ENCODE measurements around the gene TIMP1. TPM values are rescaled to one million over a fixed set of nuclear protein-coding genes. Genes with fewer than 3 reads are reported as not detected.

Gene TIMP1
- polyA plus RNA-seq, 3 donors, result 56.0 to 538 (median 342) TPM

GRCh38 chrX:47623540-47624027 is 41.3 kb downstream of the TIMP1 start:
- no peak overlapping the region for H3K27ac ChIP-seq (ENCODE audit: low read depth, low read length)
- WGBS, 3 donors, result 0 to 43% (median 1%) methylated on average over 29 to 35 of the region's 35 CpGs

- WGBS, 3 donors, result 85 to 97% (median 85%) methylated on average over 2 of the region's 2 CpGs
- no peak overlapping the region for H3K27ac ChIP-seq (ENCODE audit: low read depth, low read length)
These were observed 43.1 kb downstream of the TIMP1 start for GRCh38 chrX:47625365-47625764.

DNA sequence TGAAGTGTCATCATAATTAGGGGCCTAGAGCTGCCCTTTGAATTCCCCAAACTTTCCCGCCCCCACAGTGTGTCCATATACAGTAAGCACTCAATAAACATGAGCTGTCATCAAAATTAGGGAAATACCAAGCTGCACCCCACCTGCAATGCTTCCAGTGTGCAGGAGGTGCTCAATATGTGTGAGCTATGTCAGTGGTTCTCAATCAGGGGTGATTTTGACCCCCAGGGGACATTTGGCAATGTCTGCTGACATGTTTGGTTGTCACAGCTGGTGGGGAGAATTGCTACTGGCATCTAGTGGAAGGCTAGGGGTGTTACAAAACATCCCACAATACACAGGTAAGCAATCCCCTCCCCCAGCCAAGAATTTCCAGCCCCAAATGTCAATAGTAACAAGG is 46.7 kb downstream of the TIMP1 start:
- WGBS, 3 donors, result 71 to 93% (median 89%) methylated on average over 1 of the region's 1 CpG

GRCh38 chrX:47629419-47630200 is 47.4 kb downstream of the TIMP1 start, which contains the start of gene CFP:
TSS of gene CFP (minus strand) at chrX:47629930. CDS start at chrX:47629844, 86 bp downstream.
- WGBS, 3 donors, result 32 to 58% (median 51%) methylated on average over 7 to 14 of the region's 14 CpGs
- H3K27ac ChIP-seq (ENCODE audit: low read depth, low read length), result no peak within 1 kb of the TSS

More for the DNA sequence above, 46.7 kb downstream of the TIMP1 start:
- H3K27ac ChIP-seq (ENCODE audit: low read depth, low read length), result no peak overlapping the region

DNA sequence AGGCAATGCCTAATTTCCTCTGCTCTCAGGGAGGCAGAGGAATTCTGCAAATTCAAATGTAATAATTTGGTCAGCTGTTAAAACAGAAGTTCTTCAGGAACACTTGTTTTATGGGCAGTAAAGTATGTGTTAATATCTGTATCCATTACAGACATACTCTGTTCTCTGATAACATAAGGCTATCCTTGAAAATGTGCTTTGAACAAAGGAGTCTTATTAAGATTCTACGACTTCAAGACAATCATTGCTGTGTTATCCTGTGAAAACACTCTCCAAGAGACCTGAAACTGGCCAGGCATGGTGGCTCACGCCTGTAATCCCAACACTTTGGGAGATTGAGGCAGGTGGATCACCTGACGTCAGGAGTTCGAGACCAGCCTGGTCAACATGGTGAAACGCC is 49.4 kb downstream of the TIMP1 start:
- H3K27ac ChIP-seq (ENCODE audit: low read depth, low read length), result no peak overlapping the region
- 78 to 98% (median 79%) methylated on average over 5 of the region's 5 CpGs for whole genome bisulfite sequencing, 3 donors

- WGBS, 3 donors, result 41 to 64% (median 58%) methylated on average over 4 of the region's 4 CpGs
- no peak overlapping the region for H3K27ac ChIP-seq (ENCODE audit: low read depth, low read length)
These were observed 50.4 kb downstream of the TIMP1 start for GRCh38 chrX:47632666-47633065.

GRCh38 chrX:47633689-47634590 is 51.7 kb downstream of the TIMP1 start:
- no peak overlapping the region for H3K27ac ChIP-seq (ENCODE audit: low read depth, low read length)
- WGBS, 3 donors, result 64 to 74% (median 71%) methylated on average over 14 of the region's 14 CpGs

DNA sequence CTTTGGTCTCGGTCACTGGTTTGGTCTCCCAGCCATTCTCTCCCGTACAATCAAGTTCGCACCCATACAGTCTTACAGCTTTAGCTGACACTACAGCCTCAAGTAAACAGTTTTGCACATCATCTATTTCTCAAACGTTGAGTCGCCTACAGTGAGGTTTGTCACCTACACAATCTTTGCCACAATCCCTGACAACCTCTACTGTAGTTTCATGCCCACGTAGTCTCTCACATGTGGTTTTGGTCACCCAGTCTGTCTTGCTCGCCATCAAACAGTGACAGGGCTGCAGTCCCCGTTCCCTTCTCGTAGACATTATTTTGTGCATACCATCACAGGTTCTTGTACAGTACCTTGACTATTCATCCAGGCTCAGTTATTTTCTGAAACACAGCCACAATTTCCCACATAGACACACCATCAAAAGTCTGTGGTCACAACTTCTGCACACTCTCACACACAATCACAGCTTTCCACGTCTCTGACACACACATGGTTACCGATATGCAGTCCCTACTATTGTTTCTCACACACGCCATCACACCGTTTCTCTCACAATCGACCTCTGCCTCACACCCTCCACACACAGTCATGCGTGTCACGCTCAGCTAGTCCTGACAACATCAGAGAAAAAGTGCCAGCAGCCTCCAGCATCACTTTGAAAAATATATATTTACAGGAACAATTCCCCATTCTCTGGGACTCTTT is 52.8 kb downstream of the TIMP1 start:
- no peak overlapping the region for H3K27ac ChIP-seq (ENCODE audit: low read depth, low read length)
- WGBS, 3 donors, result 84 to 88% (median 87%) methylated on average over 16 of the region's 16 CpGs

Other genes starting within 250 kb of the TIMP1 start
- not detected for gene ZNF157, start 211.9 kb upstream of the TIMP1 start, polyA plus RNA-seq
- gene ZNF41, start 99.2 kb upstream of the TIMP1 start, polyA plus RNA-seq, result 1 to 10 TPM; 1.3 to 3.5 (median 2.1) TPM
- gene ARAF, start 21.2 kb upstream of the TIMP1 start, polyA plus RNA-seq, result 10 to 100 TPM; 34.3 to 54.8 (median 40.7) TPM
- gene SYN1, start 37.4 kb downstream of the TIMP1 start, polyA plus RNA-seq, result 1 to 10 TPM in 2 of 3 donors, under 1 TPM in 1; 0.69 to 3.0 (median 1.4) TPM
- gene CFP, start 47.5 kb downstream of the TIMP1 start, polyA plus RNA-seq, result 10 to 100 TPM in 1 of 3 donors, 1 to 10 TPM in 2; 1.5 to 17.1 (median 7.3) TPM
- gene ELK1, start 68.1 kb downstream of the TIMP1 start, polyA plus RNA-seq, result 10 to 100 TPM; 11.5 to 27.3 (median 23.1) TPM
- gene UXT, start 76.7 kb downstream of the TIMP1 start, polyA plus RNA-seq, result 100 to 1,000 TPM; 108 to 208 (median 149) TPM